AG08396 (cell line): ENCODE results near the gene TRMT112.
"Not testable (repeated sequence)": the region's sequence is repeated elsewhere in the genome, so short reads cannot be mapped to it uniquely, and the experiment has no call there.

Source experiments
- DNase-seq: peaks from one replicate; pipeline ENCODE4 v3.0.0; 2012; ENCODE audit warnings: low spot score, mixed read lengths

TRMT112 gene

GRCh38 chr11:64331569-64332371 lies 14.4 kb upstream of the TRMT112 start:
- DNase-seq, result peak; percentile 88

GRCh38 chr11:64330888-64331287 lies 13.5 kb upstream of the TRMT112 start:
- DNase-seq, result no peak

GRCh38 chr11:64327993-64328392 lies 10.6 kb upstream of the TRMT112 start:
- no peak for DNase-seq

- no peak for DNase-seq
Measured at GRCh38 chr11:64327375-64327774, 10.0 kb upstream of the TRMT112 start.

GRCh38 chr11:64324692-64325469 lies 7.5 kb upstream of the TRMT112 start:
- DNase-seq, result no peak

GRCh38 chr11:64323984-64324383 lies 6.6 kb upstream of the TRMT112 start:
- DNase-seq, result not testable (repeated sequence)

- no peak for DNase-seq
Measured at GRCh38 chr11:64323373-64323772, 6.0 kb upstream of the TRMT112 start.

GRCh38 chr11:64322925-64323260 lies 5.5 kb upstream of the TRMT112 start:
- DNase-seq, result no peak

GRCh38 chr11:64321533-64321932 lies 4.2 kb upstream of the TRMT112 start:
- no peak for DNase-seq

GRCh38 chr11:64321026-64321425 lies 3.7 kb upstream of the TRMT112 start:
- no peak for DNase-seq

GRCh38 chr11:64320556-64320955 lies 3.2 kb upstream of the TRMT112 start:
- no peak for DNase-seq

GRCh38 chr11:64318766-64319761 lies 1.7 kb upstream of the TRMT112 start:
- DNase-seq, result no peak

GRCh38 chr11:64317961-64318765 lies 804 bp upstream of the TRMT112 start, which contains the start of gene PRDX5:
TSS of gene PRDX5 (plus strand) at chr11:64318121. CDS start at chr11:64318216, 95 bp downstream.
- peak; percentile 99 for DNase-seq

- DNase-seq, result no peak
Measured at GRCh38 chr11:64316672-64317324, 561 bp downstream of the TRMT112 start.

- not testable (repeated sequence) for DNase-seq
Measured at GRCh38 chr11:64315667-64316526, 1.5 kb downstream of the TRMT112 start.

GRCh38 chr11:64314805-64315561 lies 2.4 kb downstream of the TRMT112 start:
- no peak for DNase-seq

- no peak for DNase-seq
Measured at GRCh38 chr11:64314146-64314804, 3.1 kb downstream of the TRMT112 start.

- no peak for DNase-seq
Measured at GRCh38 chr11:64313491-64314145, 3.7 kb downstream of the TRMT112 start.
